GM21447 (cell line): Measurements from ENCODE around the gene GCKR.
"Not testable (repeated sequence)": the region's sequence is repeated elsewhere in the genome, so short reads cannot be mapped to it uniquely, and the experiment has no call there.

Experiments used
- ATAC-seq: cut with Tn5 transposase; IDR thresholded peaks from one replicate; pipeline ENCODE4 v1.9.1; 2021; ENCODE audit not compliant: unreplicated experiment

GCKR gene

DNA sequence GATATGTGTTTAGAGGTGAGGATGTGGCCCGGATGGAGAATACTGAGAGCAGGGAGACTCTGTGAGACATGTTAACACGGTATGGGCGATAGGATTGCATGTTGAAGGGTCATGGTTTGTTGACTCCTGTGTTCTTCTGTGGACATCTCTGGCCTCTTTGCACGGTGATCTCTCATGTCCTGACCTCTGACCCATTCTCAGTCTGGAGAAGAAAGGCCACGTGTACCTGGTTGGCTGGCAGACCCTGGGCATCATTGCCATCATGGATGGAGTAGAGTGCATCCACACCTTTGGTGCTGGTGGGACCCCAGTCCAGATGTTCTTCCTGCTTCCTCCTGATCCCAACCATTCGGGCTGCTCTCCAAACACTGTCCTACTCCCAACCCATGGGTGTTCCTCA lies 9.9 kb downstream of the GCKR start:
- no peak for ATAC-seq

DNA sequence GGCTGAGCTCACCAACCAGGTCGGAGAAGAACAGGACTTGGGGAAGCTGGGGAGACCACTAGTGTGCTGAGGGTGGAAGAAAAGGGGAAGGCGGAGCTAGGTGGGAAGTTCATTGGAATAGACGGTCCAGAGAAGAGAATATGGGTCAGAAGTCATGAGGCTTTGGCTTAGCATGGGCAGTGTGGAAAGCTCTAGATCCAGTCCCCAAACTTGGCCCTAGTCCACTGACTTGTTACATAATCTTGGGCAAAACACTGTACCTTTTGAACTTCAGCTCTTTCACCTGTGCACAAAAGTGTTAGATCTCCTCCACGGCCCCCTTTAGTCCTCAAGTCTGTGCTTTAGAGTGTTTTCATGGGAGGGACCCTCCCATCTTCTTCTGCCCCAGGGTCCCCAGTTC lies 10.7 kb downstream of the GCKR start:
- ATAC-seq, result no peak

DNA sequence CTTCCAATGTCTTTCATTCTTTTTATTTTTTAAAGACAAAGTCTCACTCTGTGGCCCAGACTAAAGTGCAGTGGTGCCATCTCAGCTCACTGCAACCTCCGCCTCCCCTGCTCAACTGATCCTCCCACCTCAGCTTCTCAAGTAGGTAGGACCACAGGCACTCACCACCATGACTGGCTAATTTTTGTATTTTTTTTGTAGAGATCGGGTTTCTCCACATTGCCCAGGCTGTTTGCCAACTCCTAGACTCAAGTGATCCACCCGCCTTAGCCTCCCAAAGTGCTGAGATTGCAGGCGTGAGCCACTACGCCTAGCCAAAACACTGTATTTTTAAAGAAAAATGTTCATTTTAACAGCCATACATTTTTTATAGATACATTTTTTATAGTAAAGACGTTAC lies 12.7 kb downstream of the GCKR start:
- ATAC-seq, result no peak

GRCh38 chr2:27518113-27518781 lies 21.6 kb downstream of the GCKR start:
- ATAC-seq, result no peak

DNA sequence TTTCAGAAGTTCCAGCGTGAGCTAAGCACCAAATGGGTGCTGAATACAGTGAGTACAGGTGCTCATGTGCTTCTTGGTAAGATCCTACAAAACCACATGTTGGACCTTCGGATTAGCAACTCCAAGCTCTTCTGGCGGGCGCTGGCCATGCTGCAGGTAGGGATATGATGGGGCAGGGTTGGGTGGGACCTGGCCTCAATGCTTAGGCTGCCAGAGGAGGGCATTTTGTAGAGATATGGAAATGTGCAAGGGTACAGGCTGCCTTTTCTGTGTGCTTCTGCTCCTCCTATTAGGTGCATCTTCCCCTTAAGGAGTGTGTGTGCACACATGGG lies 22.1 kb downstream of the GCKR start:
- no peak for ATAC-seq

DNA sequence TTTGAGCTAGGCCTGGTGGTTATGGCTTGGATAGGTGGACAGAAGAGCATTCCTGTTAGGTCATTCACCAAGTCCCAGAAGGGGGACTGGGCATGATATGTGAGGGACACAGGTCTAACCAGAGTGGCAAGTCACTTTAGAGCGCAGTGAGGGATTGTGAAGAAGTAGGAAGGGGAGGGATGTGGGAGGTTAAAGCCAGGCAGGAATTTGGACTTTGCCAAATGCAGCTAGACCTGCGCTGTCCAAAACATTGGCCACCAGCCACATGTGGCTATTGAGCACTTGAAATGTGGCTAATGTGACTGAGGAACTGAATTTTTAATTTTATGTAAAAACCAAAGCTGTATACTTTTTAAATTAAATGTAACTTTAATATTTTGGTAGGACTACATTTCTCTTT lies 23.7 kb downstream of the GCKR start:
- no peak for ATAC-seq

DNA sequence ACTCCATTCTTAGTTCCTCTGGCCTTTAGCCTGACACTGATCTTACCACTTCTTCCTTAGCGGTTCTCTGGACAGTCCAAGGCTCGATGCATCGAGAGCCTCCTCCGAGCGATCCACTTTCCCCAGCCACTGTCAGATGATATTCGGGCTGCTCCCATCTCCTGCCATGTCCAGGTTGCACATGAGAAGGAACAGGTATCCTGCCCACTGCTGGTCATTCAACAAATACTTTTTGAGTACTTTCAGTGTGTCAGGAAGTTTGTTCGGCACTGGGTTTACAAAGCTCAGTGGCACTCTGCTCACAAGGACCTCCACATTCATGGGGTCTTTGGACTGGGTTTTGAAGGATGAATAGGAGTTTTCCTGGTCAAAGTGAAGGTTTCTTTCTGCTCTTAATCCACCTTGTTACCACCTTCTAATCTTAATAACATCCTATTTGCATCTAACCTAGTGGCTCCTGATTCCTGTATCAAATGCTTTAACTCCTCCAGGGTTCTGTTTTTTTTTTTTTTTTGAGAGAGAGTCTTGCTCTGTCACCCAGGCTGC lies 25.8 kb downstream of the GCKR start:
- ATAC-seq, result no peak

- ATAC-seq, result no peak
Measured at GRCh38 chr2:27527182-27527581, 30.5 kb downstream of the GCKR start.

DNA sequence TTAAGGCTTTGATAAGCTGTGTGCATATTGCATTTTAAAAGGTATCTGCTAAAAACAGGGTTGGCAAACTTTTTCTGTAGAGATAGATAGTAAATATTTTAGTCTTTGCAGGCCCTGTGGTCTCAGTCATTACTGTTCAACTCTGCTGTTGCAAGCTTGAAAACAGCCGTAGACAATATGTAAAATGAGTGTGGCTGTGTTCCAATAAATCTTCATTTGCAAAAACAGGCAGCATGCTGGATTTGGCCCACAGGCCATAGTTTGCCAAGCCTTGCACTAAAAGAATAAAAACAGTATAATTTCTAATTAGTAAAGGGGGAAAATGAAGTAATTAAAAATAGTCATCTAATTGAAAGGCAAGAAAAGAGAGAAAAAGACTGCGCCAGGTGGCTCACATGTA lies 35.3 kb downstream of the GCKR start:
- no peak for ATAC-seq

DNA sequence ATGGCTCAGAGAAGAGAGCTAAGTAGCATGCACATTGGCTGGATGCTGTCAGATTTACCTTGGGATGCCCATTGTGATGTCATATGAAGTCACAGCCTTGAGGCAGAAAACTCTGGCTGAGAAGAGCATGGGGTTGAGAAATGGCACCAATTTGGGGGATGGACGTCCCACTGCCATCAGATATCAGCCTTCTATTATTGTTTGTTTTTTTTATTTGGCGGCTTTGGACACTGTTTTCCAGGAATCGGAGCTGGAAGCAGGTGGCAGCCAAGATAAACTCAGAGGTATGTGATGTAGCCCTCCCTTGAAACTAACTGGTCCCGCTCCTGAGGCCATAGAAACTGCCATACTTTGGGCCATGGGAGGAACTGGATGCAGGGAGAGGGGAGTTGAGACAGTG lies 40.6 kb downstream of the GCKR start:
- ATAC-seq, result no peak

DNA sequence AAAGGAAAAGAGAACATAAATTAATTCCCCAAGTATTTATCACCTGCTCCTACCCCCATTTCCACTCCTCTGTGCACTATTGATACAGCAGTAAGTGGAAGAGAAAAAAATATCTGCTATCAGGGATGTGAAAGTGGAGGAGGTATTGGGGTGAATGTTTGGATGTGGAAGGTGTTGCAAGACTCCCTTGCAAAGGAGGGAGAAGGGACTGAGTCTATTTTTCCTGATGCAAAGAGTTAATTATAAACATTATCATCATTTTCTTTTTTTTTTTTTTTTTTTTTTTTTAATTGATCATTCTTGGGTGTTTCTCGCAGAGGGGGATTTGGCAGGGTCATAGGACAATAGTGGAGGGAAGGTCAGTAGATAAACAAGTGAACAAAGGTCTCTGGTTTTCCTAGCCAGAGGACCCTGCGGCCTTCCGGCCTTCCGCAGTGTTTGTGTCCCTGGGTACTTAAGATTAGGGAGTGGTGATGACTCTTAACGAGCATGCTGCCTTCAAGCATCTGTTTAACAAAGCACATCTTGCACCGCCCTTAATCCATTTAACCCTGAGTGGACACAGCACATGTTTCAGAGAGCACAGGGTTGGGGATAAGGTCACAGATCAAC lies 42.3 kb downstream of the GCKR start:
- not testable (repeated sequence) for ATAC-seq

DNA sequence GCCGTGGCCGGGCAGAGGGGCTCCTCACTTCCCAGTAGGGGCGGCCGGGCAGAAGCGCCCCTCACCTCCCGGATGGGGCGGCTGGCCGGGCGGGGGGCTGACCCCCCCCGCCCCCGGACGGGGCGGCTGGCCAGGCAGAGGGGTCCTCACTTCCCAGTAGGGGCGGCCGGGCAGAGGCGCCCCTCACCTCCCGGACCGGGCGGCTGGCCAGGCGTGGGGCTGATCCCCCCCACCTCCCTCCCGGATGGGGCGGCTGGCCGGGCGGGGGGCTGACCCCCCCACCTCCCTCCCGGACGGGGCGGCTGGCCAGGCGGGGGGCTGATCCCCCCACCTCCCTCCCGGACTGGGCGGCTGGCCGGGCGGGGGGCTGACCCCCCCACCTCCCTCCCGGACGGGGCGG lies 43.0 kb downstream of the GCKR start:
- ATAC-seq, result not testable (repeated sequence)

- ATAC-seq, result no peak
Measured at GRCh38 chr2:27544143-27544821, 47.6 kb downstream of the GCKR start.

DNA sequence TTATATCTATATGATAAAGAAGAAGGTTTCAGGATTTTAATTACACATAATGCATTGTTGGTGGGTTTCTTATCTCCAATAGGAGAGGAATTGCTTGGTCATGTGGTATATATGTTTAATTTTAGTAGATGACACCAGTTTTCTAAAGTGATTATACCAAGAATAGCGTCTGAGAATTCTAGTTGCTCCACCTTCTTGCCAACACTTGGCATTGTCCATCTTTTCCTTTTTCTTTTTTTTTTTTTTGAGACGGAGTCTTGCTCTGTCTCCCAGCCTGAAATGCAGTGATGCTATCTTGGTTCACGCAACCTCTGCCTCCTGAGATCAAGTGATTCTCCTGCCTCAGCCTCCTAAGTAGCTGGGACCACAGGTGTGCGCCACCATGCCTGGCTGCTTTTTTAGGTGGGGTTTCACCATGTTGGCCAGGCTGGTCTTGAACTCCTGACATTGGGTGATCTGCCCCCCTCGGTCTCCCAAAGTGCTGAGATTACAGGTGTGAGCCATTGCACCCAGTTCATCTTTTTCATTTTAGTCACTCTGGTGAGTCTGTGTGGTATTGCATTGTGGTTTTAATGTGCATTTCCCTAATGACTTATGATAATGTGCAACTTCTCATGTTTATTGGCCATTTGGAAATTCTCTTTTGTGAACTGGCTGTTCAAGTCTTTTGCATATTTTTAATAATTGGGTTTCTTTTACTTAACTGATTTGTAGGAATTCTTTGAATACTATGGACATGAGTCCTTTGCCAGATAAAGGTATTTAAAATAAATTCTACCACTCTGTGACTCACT lies 48.9 kb downstream of the GCKR start:
- ATAC-seq, result no peak

GRCh38 chr2:27549303-27549702 lies 52.7 kb downstream of the GCKR start:
- no peak for ATAC-seq

GRCh38 chr2:27551514-27551913 lies 54.9 kb downstream of the GCKR start:
- no peak for ATAC-seq

DNA sequence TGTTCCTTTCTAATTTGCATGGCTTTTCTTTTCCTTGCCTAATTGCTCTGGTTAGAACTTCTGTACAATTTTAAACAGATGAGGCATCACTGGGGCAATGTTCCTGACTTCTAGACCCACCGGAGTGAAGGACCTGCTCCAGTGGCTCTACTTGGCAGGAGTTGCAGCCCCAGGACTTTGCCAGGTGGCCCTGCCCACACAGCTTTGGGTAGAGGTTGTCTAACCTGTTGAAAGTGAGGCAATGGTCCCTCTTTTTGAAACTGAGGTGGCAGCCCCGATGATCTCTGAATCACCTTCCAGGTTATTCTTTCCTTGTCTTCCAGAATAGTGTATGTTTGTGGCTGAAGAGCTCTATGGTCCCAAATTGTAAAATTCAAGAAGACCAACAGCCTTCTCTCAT lies 56.3 kb downstream of the GCKR start:
- ATAC-seq, result no peak

DNA sequence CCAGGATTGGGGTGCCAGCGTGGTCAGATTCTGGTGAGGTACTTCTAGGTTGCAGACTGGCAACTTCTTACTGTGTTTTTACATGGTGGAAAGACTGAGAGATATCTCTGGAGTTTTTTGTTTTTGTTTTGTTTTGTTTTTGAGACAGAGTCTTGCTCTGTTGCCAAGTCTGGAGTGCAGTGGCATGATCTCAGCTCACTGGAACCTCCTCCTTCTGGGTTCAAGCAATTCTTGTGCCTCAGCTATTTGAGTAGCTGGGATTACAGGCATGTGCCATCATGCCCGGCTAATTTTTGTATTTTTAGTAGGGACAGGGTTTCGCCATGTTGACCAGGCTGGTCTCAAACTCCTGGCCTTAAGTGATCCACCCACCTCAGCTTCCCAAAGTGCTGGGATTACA lies 57.8 kb downstream of the GCKR start:
- ATAC-seq, result not testable (repeated sequence)

- no peak for ATAC-seq
Measured at GRCh38 chr2:27559228-27559627, 62.6 kb downstream of the GCKR start.

GRCh38 chr2:27561060-27561459 lies 64.4 kb downstream of the GCKR start:
- ATAC-seq, result no peak

DNA sequence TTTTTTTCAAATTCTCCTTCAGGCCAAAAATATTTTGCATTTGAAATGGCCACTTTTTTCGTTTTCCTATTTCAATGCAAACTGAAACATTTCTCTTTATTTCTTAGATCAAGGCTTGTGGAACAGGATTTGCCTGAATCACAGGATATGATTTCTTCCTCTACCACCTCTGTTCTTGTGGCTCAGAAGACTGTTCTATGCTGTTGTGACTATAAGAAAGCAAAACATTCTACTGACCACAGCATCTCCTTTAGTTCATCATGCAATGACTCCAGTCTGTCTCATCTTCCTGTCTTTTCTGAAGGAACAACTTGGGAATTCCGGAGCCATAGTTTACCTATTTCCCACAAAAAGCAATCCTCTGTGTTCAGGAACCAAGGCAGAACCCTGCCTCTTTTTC lies 70.0 kb downstream of the GCKR start:
- no peak for ATAC-seq

- no peak for ATAC-seq
Measured at GRCh38 chr2:27569398-27569797, 72.8 kb downstream of the GCKR start.
